HCT116 (cell line): Measurements from ENCODE around the gene AGTR1. TPM values are rescaled to one million over a fixed set of nuclear protein-coding genes. Genes with fewer than 3 reads are reported as not detected.

Source experiments
- ATAC-seq: fragments of 200-7000 bp; cut with Tn5 transposase; 2 replicates; pipeline ENCODE4 v1.9.1; 2020; ENCODE audit warnings: mild to moderate bottlenecking, moderate library complexity
- BruUV-seq: library from RNA; stranded (reverse); fragments of 400-500 nt; replicated peaks from 2 replicates; lab custom pipeline; 2021; lab: Mats Ljungman, UMichigan
- CTCF ChIA-PET: fragments of 300-600 bp; sonication (Branson Sonifier 250); formaldehyde crosslinking; loops from one replicate; lab custom pipeline; 2021; ENCODE audit warnings: antibody characterized with exemption; lab: Charles Lee
- POLR2A ChIA-PET: fragments of 300-600, 350-600 bp; sonication (Branson Sonifier 250); formaldehyde crosslinking; loops from one replicate; lab custom pipeline; 2021; ENCODE audit warnings: antibody characterized with exemption; lab: Charles Lee
- RAD21 ChIA-PET, 2 experiments: fragments of 300-600 bp; sonication (Branson Sonifier 250); formaldehyde crosslinking; loops; one replicate each; lab custom pipeline; 2023; ENCODE audit warnings: low total read pairs in 2 of 2; ENCODE audit not compliant: uncharacterized antibody in 2 of 2, unreplicated experiment in 2 of 2, low non-redundant PET in 1 of 2; lab: Charles Lee
- DNase-seq: peaks from one replicate; pipeline ENCODE4 v3.0.0-alpha.2; 2010; ENCODE audit warnings: low read depth, low spot score
- H2AFZ ChIP-seq: fragments of 200-600 bp; shearing (Covaris generic), sonication (generic); 2 replicates; pipeline ENCODE4 v1.6.1; 2017; ENCODE audit warnings: low read depth, mixed run types, mixed read lengths, antibody characterized with exemption, low read length; ENCODE audit not compliant: poor library complexity, severe bottlenecking
- H3K27ac ChIP-seq: 2 replicates; pipeline ENCODE4 v1.5.1; 2012; ENCODE audit warnings: low read depth, low read length
- H3K27me3 ChIP-seq: fragments of 200-600 bp; sonication (generic); 2 replicates; pipeline ENCODE4 v1.6.1; 2016; ENCODE audit warnings: mixed run types, low read length, mixed read lengths; ENCODE audit not compliant: insufficient read depth
- H3K36me3 ChIP-seq, 2 experiments: fragments of 200-500 bp in 1 of 2; fragments of 200-600 bp in 1 of 2; sonication (Bioruptor generic) in 1 of 2; sonication (generic) in 1 of 2; 2 replicates each; pipeline versions ENCODE4 v1.5.1 to v1.6.1; 2014 to 2016; ENCODE audit warnings: low read length in 2 of 2, inconsistent platforms in 1 of 2, mixed read lengths in 1 of 2, mixed run types in 1 of 2; ENCODE audit not compliant: insufficient read depth in 2 of 2, control insufficient read depth in 1 of 2
- H3K4me1 ChIP-seq, 2 experiments: fragments of 200-600 bp in 1 of 2; sonication (generic) in 1 of 2; 2 replicates each; pipeline versions ENCODE4 v1.5.1 to v1.6.1; 2012 to 2017; ENCODE audit warnings: low read length in 2 of 2, inconsistent platforms in 1 of 2, mild to moderate bottlenecking in 1 of 2, mixed read lengths in 1 of 2, mixed run types in 1 of 2, moderate library complexity in 1 of 2; ENCODE audit not compliant: insufficient read depth in 2 of 2, control insufficient read depth in 1 of 2
- H3K4me2 ChIP-seq: fragments of 200-600 bp; sonication (generic); 2 replicates; pipeline ENCODE4 v1.6.1; 2017; ENCODE audit warnings: mixed run types, low read length, mixed read lengths
- H3K4me3 ChIP-seq, 2 experiments: fragments of 200-600 bp in 1 of 2; sonication (generic) in 1 of 2; replicated peaks in 1 of 2; 2 replicates each; pipeline ENCODE4 v1.5.1; 2011 to 2016; ENCODE audit warnings: low read length in 2 of 2, control low read depth in 1 of 2, low read depth in 1 of 2, mild to moderate bottlenecking in 1 of 2, mixed read lengths in 1 of 2, mixed run types in 1 of 2
- H3K79me2 ChIP-seq: fragments of 200-600 bp; sonication (generic); 2 replicates; pipeline ENCODE4 v1.6.1; 2017; ENCODE audit warnings: mild to moderate bottlenecking, mixed run types, low read length, moderate library complexity, mixed read lengths; ENCODE audit not compliant: insufficient read depth
- H3K9ac ChIP-seq: fragments of 200-600 bp; sonication (generic); 2 replicates; pipeline ENCODE4 v1.6.1; 2016; ENCODE audit warnings: low read length, mixed read lengths
- H3K9me2 ChIP-seq: fragments of 200-600 bp; sonication (generic), shearing (Covaris generic); 2 replicates; pipeline ENCODE4 v1.6.1; 2017; ENCODE audit warnings: mixed run types, mild to moderate bottlenecking, moderate library complexity; ENCODE audit not compliant: insufficient read depth
- H3K9me3 ChIP-seq, 2 experiments: fragments of 200-500 bp in 1 of 2; fragments of 200-600 bp in 1 of 2; sonication (Bioruptor generic) in 1 of 2; sonication (generic) in 1 of 2; 2 replicates each; pipeline ENCODE4 v1.6.1; 2014 to 2017; ENCODE audit warnings: low read length in 2 of 2, mixed read lengths in 2 of 2, inconsistent platforms in 1 of 2, low read depth in 1 of 2, mild to moderate bottlenecking in 1 of 2, mixed run types in 1 of 2, moderate library complexity in 1 of 2; ENCODE audit not compliant: control insufficient read depth in 1 of 2, insufficient read depth in 1 of 2
- H4K20me1 ChIP-seq: fragments of 200-600 bp; sonication (generic), shearing (Covaris generic); 2 replicates; pipeline ENCODE4 v1.6.1; 2017; ENCODE audit warnings: mixed run types, mild to moderate bottlenecking, moderate library complexity; ENCODE audit not compliant: insufficient read depth
- CEBPB ChIP-seq: IDR thresholded peaks from 2 replicates; pipeline ENCODE4 v1.6.1; 2012; ENCODE audit warnings: low read depth
- ELF1 ChIP-seq: IDR thresholded peaks from 2 replicates; pipeline ENCODE4 v1.6.1; 2012; ENCODE audit warnings: low read depth, borderline replicate concordance
- EZH2phosphoT487 ChIP-seq: fragments of 200-600 bp; IDR thresholded peaks from 2 replicates; pipeline ENCODE4 v1.6.1; 2018; ENCODE audit warnings: antibody characterized with exemption, borderline replicate concordance
- FOSL1 ChIP-seq: IDR thresholded peaks from 2 replicates; pipeline ENCODE4 v1.6.1; 2012; ENCODE audit warnings: low read depth
- JUND ChIP-seq: IDR thresholded peaks from 2 replicates; pipeline ENCODE4 v1.6.1; 2012
- MAX ChIP-seq: IDR thresholded peaks from 2 replicates; pipeline ENCODE4 v1.6.1; 2012
- POLR2A ChIP-seq: IDR thresholded peaks from 2 replicates; pipeline ENCODE4 v1.7.0; 2011; ENCODE audit warnings: borderline replicate concordance; ENCODE audit not compliant: insufficient read depth, insufficient read length; ENCODE audit errors: extremely low read depth
- POLR2AphosphoS5 ChIP-seq: IDR thresholded peaks from 2 replicates; pipeline ENCODE4 v1.6.1; 2011; ENCODE audit warnings: mild to moderate bottlenecking, low read depth, low read length, moderate library complexity
- REST ChIP-seq: IDR thresholded peaks from 2 replicates; pipeline ENCODE4 v1.6.1; 2012; ENCODE audit warnings: low read depth
- SIN3A ChIP-seq: IDR thresholded peaks from 2 replicates; pipeline ENCODE4 v1.6.1; 2012; ENCODE audit warnings: low read depth
- SP1 ChIP-seq: IDR thresholded peaks from 2 replicates; pipeline ENCODE4 v1.6.1; 2012; ENCODE audit warnings: low read depth
- SRF ChIP-seq: IDR thresholded peaks from 2 replicates; pipeline ENCODE4 v1.6.1; 2012; ENCODE audit warnings: low read depth
- ZBTB33 ChIP-seq: IDR thresholded peaks from 2 replicates; pipeline ENCODE4 v1.6.1; 2011; ENCODE audit warnings: mild to moderate bottlenecking, low read length, moderate library complexity; ENCODE audit not compliant: insufficient replicate concordance; ENCODE audit errors: extremely low read depth
- ZFX ChIP-seq: fragments of 450-650 bp; IDR thresholded peaks from 2 replicates; pipeline ENCODE4 v1.6.1; 2017
- ZNF274 ChIP-seq: fragments of 200-500 bp; sonication (Bioruptor generic); IDR thresholded peaks from 2 replicates; pipeline ENCODE4 v1.6.1; 2014; ENCODE audit warnings: mild to moderate bottlenecking, low read depth, low read length, inconsistent platforms
- intact Hi-C: fragments of 100-400 bp; cut with micrococcal nuclease; formaldehyde crosslinking; loops from 2 replicates; pipeline ENCODE4 v1.10.0; 2022
- total RNA-seq: library from RNA; stranded (reverse); gene quantifications from one replicate; pipeline ENCODE4 v1.2.1, GENCODE V29; 2021; ENCODE audit not compliant: unreplicated experiment

The AGTR1 gene
- total RNA-seq, 1 experiment from 2014 or later, result not detected

GRCh38 chr3:148772835-148773234 is 75.1 kb downstream of the AGTR1 start (continued):
- TF ChIP-seq EZH2phosphoT487 (no peak), JUND (no peak), POLR2AphosphoS5 (no peak), POLR2A (no peak), FOSL1 (no peak), SRF (no peak), SP1 (no peak), ZFX (no peak), ELF1 (no peak)
- TF ChIP-seq, all 23 proteins: peak for 0

- Histone ChIP-seq H3K36me3 (no peaks in the 10 kb centered on the region), H3K27ac (no peak overlapping the region), H3K9me2 (no peaks in the 10 kb centered on the region), H2AFZ (no peak overlapping the region), H3K4me2 (no peak overlapping the region)
- intact Hi-C loops, result no loop called here
- BruUV-seq, result no TSS peak
- no peak for TF ChIP-seq REST
- TF ChIP-seq POLR2A, result no peak
- TF ChIP-seq ZNF274, result no peak
- no peak for TF ChIP-seq CEBPB
- no peak for TF ChIP-seq MAX
- no peak for TF ChIP-seq EZH2phosphoT487
- no peak for TF ChIP-seq SIN3A
- TF ChIP-seq ZBTB33, result no peak
- TF ChIP-seq FOSL1, result no peak
- TF ChIP-seq, all 23 proteins: peak for 0
- Histone ChIP-seq H3K79me2 (no peaks in the 10 kb centered on the region), H3K4me1 (no peaks in the 10 kb centered on the region), H3K4me3 (no peak overlapping the region), H3K9ac (no peak overlapping the region), H3K27me3 (no peaks in the 10 kb centered on the region), H3K9me3 (no peaks in the 10 kb centered on the region), H4K20me1 (no peaks in the 10 kb centered on the region)
- ChIA-PET POLR2A (no interaction called here), CTCF (no interaction called here), RAD21 (no interaction called here)
- DNase-seq (no peak), ATAC-seq (no peak)
These were observed 76.1 kb downstream of the AGTR1 start for GRCh38 chr3:148773805-148774204.
